Measurements from ENCODE around the gene RBPJ. TPM values are rescaled to one million over a fixed set of nuclear protein-coding genes. Genes with fewer than 3 reads are reported as not detected.

RBPJ gene
- total and polyA plus RNA-seq, 2 of the 8 experiments (the other 6 are each of a cell fraction or from before 2014, with no cell fraction given), result 65.5 to 217 TPM

DNA sequence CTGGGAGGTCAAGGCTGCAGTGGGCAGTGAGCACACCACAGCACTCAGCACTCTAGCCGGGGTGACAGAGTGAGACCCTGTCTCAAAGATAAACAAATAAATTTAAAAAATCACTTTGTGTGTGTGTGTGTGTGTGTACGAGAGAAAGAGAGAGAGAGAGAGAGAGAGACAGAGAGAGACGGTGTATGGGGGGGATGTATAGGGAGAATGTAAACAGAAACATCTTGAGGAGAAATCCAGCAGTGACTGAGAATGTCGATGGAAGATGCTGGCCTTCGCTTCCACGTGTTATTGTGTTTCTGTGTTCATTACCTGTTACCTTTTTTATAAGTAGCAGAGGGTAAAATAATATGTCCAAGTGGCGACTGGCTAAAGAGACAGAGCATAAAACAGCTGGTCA lies 23.6 kb upstream of the RBPJ start (continued):
- TF ChIP-seq CHD7 (IDR thresholded peaks at IDR 0.05; ENCODE audit: insufficient replicate concordance, low read length), result no peak
- no peak for TF ChIP-seq JUN (IDR thresholded peaks at IDR 0.05; ENCODE audit: low read depth, low read length)
- no peak for TF ChIP-seq KDM1A (IDR thresholded peaks at IDR 0.05; ENCODE audit: borderline replicate concordance, low read length)
- TF ChIP-seq, protein P1, sequence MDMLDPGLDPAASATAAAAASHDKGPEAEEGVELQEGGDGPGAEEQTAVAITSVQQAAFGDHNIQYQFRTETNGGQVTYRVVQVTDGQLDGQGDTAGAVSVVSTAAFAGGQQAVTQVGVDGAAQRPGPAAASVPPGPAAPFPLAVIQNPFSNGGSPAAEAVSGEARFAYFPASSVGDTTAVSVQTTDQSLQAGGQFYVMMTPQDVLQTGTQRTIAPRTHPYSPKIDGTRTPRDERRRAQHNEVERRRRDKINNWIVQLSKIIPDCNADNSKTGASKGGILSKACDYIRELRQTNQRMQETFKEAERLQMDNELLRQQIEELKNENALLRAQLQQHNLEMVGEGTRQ (IDR thresholded peaks at IDR 0.05; ENCODE audit: low read length), result no peak
- TF ChIP-seq POLR2AphosphoS5 (IDR thresholded peaks at IDR 0.05; ENCODE audit: low read depth, low read length), result no peak
- no peak for TF ChIP-seq EP300 (IDR thresholded peaks at IDR 0.05; ENCODE audit: borderline replicate concordance in 1 of 2, low read depth in 2 of 2, low read length in 2 of 2)

Data from H1 (cell line).